Stimulated activated naive CD4-positive, alpha-beta T cell (primary cell): ENCODE measurements around the gene CMPK2.
"Not testable (repeated sequence)": the region's sequence is repeated elsewhere in the genome, so short reads cannot be mapped to it uniquely, and the experiment has no call there.

Source experiments
- DNase-seq, 6 experiments: peaks; one replicate each; lab custom pipeline; 2025; lab: John Stamatoyannopoulos, UW

The CMPK2 gene

GRCh38 chr2:6865346-6866274 is at the start of gene CMPK2:
Gene CMPK2, minus strand, starts transcription at chr2:6865907. Its CDS starts 211 bp downstream, at chr2:6865696.
- peak; percentile 67 to 80 (median 73) for DNase-seq

DNA sequence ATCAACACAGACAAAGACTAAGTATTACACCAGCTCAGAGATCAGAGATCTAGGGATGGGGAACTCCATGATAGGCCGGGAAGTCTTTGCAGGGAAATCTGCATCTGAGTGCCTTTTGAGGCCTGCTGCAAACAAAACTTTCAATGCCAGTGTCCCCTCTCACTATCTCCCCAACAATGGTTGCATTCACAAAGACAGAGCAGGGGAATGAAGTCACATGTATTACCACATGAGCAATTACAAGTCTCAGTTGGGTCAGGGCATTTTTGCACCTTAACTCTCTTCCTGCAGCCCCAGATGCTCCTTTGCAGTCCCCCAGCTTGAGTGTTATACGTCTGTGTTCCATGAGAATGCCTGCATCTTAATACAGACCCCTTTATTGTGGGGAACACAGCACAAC is 49.7 kb upstream of the CMPK2 start:
- no peak for DNase-seq

DNA sequence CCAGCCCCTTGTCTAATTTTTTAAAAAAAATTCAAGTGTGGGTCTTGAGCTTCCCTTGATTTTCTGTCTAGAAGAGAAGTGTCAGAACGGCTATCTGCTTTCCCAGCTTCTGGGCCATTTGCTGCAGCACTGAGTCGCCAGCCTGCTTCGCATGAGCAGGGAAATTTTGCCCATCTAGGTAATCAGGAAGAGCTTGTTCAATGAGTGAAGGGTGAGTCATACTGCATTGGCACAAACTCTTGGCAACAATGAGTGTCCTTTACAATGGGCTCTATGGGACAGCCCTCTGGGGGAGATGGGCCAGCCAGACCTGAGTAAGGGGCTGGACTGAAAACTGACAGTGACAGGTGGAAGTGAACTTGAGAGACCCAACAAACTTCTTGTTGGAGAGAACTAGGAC is 49.1 kb upstream of the CMPK2 start:
- peak in 1 of 6 experiments; percentile 16 for DNase-seq

- DNase-seq, result peak; percentile 43 to 74 (median 68)
Measured at GRCh38 chr2:6913415-6914157, 47.9 kb upstream of the CMPK2 start.

DNA sequence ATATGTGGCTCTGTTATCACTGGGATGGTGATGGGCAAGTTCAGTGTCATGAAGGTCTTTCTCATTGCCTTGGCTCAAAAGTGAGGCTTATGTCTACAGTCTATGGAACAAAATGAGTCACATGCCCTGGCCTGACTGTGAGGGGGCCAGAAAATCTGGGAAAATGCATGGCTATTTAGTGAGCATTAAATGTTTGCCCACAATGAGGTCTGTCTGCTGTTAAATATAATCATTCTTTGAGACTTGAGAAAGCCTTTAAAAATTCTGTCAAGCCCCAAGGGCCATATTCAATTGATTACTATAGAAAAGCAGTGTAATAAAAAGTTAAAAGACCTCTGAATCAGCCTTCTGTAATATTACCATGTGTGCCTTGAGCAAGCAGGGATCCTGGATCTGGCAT is 46.0 kb upstream of the CMPK2 start:
- no peak for DNase-seq

- DNase-seq, result peak in 5 of 6 experiments; percentile 10 to 83 (median 81)
Measured at GRCh38 chr2:6909431-6910385, 44.0 kb upstream of the CMPK2 start.

GRCh38 chr2:6908291-6908690 is 42.6 kb upstream of the CMPK2 start:
- DNase-seq, result no peak

DNA sequence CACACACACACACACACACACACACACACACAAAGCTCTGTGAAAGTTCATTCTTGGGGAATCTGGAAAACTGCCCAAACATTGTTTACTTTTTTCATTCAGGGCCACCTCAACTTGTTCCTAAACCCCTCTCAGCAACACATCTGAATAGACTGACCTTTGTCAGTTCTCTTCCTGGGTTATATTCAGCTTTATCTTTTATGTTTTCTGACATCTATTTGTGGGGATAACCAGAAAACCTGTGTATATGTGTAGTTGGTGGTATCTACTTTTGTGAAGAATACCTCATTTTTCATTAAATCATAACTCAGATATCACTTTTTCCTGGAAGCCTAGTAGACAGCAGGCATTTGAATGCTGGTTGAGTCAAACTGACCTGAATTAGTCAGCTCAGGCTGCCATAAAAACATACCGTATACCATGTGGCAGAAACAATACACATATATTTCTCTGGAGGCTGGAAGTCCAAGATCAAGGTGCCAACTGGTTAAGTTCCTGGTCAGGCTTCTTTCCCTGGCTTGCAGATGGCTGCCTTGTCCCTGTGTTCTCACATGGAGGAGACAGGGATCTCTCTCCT is 40.5 kb upstream of the CMPK2 start:
- DNase-seq, result no peak

GRCh38 chr2:6905668-6906067 is 40.0 kb upstream of the CMPK2 start:
- no peak for DNase-seq

GRCh38 chr2:6902581-6902980 is 36.9 kb upstream of the CMPK2 start:
- DNase-seq, result not testable (repeated sequence)

- DNase-seq, result peak in 3 of 6 experiments; percentile 31 to 62 (median 40)
Measured at GRCh38 chr2:6896930-6897759, 31.4 kb upstream of the CMPK2 start.

DNA sequence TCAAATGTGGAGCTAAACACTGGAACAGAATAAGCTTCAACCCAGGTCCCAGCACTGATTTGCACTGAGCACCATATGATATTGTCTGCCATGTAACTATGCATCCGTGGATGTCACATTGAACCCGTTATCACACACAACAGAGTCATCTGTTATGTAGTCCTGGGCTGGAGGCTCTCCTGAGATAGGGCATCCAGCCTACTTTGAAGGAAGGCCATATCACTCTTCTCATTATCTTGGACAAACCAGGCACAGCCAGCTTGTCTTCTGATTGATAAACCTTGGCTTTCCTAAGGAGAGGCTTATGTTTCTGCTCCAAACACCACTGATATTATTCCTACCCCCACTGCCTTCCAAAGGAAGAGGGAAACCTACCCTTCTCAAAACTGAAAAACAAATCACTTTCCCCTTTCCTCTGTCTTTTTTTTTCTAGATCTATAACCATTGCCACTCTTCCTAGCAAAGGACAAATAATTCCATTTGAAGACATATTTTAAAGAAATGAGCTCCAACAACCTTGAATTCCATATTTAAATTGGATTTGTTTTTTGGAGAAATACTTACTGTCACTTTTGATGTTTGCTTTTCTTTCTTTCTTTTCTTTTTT is 28.3 kb upstream of the CMPK2 start:
- DNase-seq, result no peak

GRCh38 chr2:6888724-6889123 is 23.0 kb upstream of the CMPK2 start:
- no peak for DNase-seq

- no peak for DNase-seq
Measured at GRCh38 chr2:6887751-6888192, 22.1 kb upstream of the CMPK2 start.

- DNase-seq, result no peak
Measured at GRCh38 chr2:6885968-6886367, 20.3 kb upstream of the CMPK2 start.

GRCh38 chr2:6885551-6885950 is 19.8 kb upstream of the CMPK2 start:
- no peak for DNase-seq

DNA sequence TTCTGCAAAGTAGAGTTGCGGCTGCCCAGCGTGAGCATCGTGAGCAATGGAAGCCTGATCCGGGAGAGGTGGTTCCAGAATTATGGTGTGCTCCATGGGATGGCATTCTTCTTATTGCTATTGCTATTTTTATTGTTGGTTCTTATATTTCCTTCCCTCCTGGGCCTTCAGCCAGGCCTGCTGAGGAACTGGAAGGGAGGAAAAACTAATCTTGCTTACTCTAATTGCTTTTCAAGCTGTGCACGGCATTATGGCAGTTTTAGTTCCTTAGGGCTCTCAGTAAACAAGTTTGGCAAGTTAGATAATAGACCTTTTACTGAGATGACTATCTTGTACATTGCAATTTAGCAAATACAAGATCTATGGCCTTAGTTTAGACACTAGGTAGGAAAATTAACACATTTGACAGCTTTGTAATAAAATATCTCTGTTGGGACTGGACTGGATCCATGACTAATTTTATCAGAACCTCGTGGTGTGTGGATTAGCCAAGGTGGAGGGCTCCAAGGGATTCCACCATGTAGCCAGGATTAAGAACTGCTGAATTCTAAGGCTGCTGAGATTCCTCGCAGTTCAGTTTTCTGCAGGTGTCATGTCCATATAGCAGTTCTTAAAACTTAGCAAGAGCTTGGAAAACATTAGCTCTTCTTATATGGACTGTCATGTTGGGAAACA is 17.9 kb upstream of the CMPK2 start:
- no peak for DNase-seq

GRCh38 chr2:6881516-6881915 is 15.8 kb upstream of the CMPK2 start:
- no peak for DNase-seq

DNA sequence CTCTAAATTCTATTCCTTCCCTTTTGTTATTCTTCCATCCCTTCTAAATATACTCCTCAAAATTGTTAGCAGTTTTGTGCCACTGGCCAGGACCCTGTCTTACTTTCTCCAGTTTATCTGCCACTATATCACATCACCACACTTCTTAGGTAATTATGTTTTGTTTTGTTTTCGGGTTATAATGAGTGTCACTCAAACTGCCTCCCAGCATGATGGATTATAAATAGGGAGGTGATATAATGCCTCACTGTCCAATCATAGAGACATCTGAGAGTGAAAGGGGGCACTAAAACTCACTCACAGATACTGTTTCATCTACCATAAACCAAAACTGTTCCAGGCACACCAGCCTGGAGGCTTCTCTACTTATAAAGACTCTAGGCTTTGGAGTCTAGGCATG is 15.3 kb upstream of the CMPK2 start:
- no peak for DNase-seq
